Measurements from ENCODE around the gene VWA1.
"Not testable (repeated sequence)": the region's sequence is repeated elsewhere in the genome, so short reads cannot be mapped to it uniquely, and the experiment has no call there.

Gene VWA1

GRCh38 chr1:1483714-1484113 lies 48.2 kb downstream of the VWA1 start:
- TF ChIP-seq CTCF (IDR thresholded peaks at IDR 0.05; ENCODE audit: low read length, missing control alignments) = no peak
- DNase-seq (ENCODE audit: low read depth) = no peak
- H3K4me3 ChIP-seq (replicated peaks; ENCODE audit: low read depth, low read length) = no peak overlapping the region

- H3K4me3 ChIP-seq (replicated peaks; ENCODE audit: low read depth, low read length); DNase-seq (ENCODE audit: low read depth): not testable (repeated sequence)
These were observed 49.7 kb downstream of the VWA1 start for GRCh38 chr1:1484976-1485750.

GRCh38 chr1:1485755-1486317 lies 50.3 kb downstream of the VWA1 start:
- not testable (repeated sequence) for DNase-seq (ENCODE audit: low read depth); H3K4me3 ChIP-seq (replicated peaks; ENCODE audit: low read depth, low read length)

- no peak overlapping the region for H3K4me3 ChIP-seq (replicated peaks; ENCODE audit: low read depth, low read length)
- TF ChIP-seq CTCF (IDR thresholded peaks at IDR 0.05; ENCODE audit: low read length, missing control alignments) = no peak
- DNase-seq (ENCODE audit: low read depth) = no peak
These were observed 52.2 kb downstream of the VWA1 start for GRCh38 chr1:1487701-1488100.

- no peak for TF ChIP-seq CTCF (IDR thresholded peaks at IDR 0.05; ENCODE audit: low read length, missing control alignments)
- DNase-seq (ENCODE audit: low read depth) = no peak
- H3K4me3 ChIP-seq (replicated peaks; ENCODE audit: low read depth, low read length) = no peak overlapping the region
These were observed 53.7 kb downstream of the VWA1 start for GRCh38 chr1:1489231-1489630.

- no peak for TF ChIP-seq CTCF (IDR thresholded peaks at IDR 0.05; ENCODE audit: low read length, missing control alignments)
- no peak overlapping the region for H3K4me3 ChIP-seq (replicated peaks; ENCODE audit: low read depth, low read length)
- no peak for DNase-seq (ENCODE audit: low read depth)
These were observed 54.4 kb downstream of the VWA1 start for GRCh38 chr1:1489861-1490260.

GRCh38 chr1:1490633-1491230 lies 55.2 kb downstream of the VWA1 start:
- no peak for TF ChIP-seq CTCF (IDR thresholded peaks at IDR 0.05; ENCODE audit: low read length, missing control alignments)
- H3K4me3 ChIP-seq (replicated peaks; ENCODE audit: low read depth, low read length) = no peak overlapping the region
- no peak for DNase-seq (ENCODE audit: low read depth)

GRCh38 chr1:1491601-1492000 lies 56.1 kb downstream of the VWA1 start:
- no peak for TF ChIP-seq CTCF (IDR thresholded peaks at IDR 0.05; ENCODE audit: low read length, missing control alignments)
- no peak for DNase-seq (ENCODE audit: low read depth)
- H3K4me3 ChIP-seq (replicated peaks; ENCODE audit: low read depth, low read length) = no peak overlapping the region

Data from fibroblast of pulmonary artery (primary cell).